ENCODE data around the gene DNAJB5.

The DNAJB5 gene

DNA sequence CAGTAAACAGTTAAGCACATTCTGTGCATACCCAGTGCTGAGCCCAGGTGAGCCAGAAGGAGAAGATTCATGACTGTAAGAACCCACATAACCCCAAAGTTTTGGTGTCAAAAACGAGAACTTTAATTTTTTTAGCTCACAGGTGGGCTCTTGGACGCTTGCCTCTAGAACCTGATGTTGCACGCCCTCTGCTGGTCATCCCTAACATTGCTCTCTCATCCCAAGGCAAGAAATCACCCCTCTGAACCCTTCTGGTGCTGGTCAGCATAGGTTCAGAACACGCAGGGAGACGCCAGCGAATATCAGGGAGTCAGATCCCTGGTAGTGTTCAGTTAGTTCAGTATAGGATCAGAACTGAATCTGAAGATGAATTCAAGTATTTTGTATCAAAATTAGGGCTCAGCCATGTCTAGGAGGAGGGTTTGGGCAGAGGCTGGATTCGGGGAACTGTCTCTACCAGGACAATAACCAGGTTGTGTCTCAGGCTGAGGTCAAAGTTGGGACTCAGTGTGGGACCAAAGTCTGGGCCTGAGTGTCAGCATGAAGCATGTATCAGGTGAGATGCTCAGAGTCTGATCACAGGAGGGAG, 4.1 kb upstream of the DNAJB5 start:
- peak; percentile 81 for DNase-seq

DNA sequence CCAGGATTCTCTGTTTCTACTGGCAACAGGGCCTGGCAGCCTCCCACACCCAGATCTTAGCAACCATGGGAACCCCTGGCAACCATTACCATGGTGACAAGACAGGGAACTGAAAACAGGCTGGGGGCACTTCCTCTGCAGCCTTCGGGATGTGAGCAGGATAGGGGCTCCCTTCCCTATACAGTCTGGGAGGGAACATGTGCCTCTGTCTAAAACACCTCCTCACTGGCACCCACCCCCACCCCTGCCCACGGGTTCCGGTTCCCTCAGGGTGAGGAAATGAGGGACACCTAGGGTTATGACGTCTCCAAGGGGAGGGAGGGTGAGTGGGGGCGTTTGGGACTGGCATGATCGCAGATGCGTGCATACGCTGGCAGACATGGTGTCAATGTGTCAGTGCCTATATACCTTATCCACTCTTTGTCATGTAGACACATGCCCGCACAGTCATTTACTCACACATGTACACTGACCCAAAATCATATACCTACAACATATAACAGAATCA, 3.0 kb upstream of the DNAJB5 start:
- DNase-seq, result peak; percentile 69

DNA sequence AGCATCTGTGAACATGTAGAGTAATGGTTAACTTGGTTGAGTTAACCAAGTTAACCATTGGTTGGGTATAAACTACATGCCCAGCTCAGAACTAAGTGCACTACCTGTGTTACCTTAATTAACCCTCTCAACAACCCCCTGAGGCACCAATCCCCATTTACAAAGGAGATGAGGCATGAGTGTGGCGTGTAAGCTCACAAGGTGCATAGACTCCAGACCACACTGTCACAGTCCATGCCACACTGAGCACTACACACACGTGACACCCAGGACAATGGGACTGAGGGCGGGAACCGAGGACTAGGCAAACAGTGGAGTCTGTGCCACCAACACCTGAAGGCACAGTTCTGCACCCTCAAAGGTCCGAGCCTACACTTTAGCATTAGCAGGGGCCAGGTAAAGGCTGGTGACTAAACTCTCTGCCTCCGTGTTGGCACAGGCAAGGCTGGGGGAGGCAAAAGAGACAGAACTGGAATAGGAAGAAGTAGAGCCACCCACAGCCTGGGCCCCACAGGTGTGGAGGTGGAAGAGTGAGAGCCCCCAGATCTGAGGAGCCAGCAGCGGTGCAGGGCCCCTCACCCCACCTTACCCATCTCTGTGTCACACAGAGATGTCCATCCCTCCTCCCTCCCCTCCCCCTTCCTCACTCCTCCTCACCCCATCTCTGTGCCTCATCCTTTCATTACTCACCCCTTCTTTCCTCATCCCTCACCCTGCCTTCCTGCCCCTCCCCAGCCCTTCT, 2.2 kb upstream of the DNAJB5 start:
- no peak for DNase-seq

DNA sequence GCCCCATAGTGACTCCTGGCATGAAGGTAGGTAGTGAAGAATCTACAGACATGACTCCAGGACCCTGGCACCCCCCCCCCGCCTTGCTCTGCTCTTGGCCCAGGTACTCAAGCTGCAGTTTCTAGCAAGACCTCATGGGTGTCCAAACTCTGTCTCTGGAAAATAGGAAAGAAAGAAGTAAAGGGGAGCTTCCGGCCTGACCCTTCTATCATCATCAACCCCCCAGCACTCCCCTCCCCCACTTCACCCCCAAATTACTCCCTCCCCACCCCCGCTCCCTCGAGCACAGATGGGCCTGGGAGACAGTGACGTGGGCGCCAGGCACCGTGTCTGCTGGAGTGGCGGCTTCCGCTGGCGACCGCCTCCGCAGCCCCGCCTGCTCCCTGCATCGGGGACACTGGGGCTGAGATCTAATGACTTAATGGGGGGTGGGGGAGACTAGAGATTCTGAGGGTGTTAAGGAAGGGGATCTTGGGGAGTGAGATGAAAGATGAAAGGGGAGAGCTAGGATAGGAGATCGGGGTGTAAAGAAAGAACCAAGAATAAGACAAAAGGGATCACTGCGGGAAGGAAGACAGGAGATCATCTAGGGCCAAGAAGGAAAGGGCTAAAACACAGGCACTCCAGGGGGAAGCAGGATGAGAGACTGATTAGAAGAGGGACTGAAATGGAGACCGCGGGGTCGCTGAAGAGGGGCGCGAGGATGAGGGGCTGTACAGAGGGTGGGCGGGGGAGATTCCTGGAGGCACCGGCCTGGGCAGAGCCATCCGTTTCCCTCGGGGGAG, 1.1 kb upstream of the DNAJB5 start:
- peak; percentile 22 for DNase-seq

DNA sequence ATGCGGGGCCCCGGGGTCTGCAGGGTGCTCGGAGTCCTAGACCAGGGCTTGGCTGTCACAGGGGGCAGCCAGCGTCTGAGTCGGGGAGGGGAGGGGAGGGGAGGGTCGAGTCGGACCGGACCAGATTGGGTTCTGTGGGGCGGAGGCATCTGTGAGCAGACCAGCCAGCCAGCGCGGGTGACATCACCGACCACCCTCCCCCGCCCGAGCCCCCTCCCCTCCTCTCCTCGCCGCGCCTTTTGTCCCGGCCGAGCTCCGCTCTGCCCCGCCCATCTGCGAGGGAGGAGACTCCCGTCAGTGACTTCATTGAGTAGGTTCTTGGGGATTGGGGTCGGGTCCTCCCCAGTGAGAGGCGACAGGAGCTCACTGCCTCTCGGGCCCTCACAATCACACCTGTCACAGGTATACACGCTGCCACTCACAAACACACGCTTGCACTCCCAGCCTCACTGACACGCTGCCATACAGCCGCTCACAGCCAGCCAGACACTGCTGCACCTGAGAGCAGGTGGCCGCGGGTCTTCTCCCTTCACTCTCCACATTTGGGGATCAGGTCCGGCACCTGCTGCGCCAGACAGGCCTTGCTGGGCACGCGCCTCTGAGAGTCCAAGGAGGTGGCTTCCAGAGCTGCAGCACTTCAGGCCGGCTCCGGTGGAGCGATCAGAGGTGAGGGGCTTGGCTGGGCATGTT, 546 bp downstream of the DNAJB5 start:
- peak; percentile 71 for DNase-seq

DNA sequence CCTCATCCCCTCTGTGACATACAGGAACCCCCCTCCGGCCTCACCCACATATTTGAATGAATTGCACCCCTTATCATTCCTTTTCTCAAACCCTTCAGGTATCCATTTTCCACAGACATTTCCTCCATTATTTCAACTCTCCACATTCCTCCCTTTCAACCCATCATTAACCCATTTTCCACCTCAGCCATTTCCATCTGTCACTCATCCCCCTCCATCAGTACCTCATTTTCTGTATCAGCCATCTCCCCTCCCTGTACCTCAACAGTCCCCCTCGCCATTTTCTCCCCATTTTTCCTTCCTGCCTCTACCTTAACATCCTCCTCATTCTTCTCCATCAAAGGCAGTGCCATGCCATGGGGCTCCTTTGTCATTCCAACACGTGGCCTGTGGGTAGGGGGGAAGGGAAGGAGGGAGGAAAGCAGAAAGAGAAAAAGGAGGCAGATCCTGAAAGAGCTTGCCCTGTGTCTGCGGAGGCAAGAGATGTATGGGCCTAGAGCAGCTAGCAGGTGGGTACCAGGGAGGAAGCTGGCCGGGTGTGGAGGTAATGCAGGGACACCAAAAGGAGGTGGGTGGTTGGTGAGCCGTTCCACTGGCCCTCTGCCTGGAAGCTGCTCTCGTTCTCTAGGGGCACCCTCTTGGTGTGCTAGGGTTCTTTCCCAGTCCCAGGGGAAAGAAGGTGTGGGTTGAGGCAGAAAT, 1.5 kb downstream of the DNAJB5 start:
- DNase-seq, result no peak

DNA sequence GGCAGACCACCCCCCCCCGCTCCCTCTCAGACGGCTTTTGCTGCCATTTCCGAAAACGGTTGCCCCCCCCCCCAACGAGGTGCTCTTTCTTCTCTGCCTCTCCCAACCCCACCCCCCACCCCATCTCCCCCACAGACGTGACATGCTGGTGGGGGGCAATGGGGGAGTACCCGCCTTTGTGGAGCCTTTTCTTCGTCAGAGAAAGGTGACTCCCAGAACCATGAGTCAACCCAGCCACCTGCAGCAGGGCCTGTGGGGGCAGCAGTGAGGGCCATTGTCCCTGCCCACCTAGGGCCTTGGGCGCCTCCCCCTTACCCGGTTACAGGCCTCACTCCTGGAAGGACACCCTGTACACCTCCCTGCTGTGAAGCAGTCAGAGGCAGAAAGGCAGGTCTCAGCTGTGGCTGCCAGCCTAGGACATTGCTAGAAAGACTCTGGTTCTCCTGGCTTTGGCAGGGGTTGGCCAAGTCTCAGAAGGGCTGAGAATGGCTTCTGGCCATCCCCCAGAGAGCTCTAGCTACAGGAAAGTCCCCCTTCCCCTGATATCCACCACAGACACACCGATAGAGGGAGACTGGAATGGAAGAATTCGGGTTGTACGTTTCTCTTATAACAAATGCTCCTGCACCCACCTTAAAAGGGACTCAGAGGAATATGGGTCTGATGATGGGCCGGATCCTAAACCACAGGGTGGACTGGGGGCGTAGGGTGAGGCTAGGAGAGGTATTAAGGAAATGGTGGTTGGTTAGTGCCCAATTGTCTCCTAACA, 2.2 kb downstream of the DNAJB5 start:
- no peak for DNase-seq

DNA sequence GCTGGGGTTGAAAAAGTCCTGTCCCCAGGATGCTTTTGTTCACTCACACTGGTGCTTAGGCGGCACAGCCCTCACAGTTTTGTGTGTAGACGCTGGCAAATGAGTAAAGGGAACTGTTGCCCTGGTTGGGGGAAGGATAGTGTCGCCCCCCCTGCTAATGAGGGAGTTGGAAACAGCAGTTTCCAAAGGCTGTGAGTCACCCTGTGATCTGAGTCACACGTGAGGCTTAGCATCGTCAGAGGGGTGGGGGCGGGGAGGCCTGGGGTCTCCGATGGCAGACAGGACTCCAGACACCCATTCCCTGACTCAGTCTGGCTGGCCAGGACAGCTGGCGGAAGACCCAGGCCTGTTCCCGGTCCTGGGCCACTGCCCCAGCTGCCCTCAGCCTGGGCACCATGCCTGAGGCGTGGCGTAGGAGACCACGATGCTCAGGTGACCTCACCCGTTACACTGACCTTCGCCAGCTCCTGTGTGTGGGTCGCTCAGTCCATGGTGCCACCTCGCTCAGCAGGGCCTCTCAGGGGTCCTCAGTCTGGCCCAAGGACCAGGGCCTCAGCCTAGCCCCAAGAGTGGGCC, 2.9 kb downstream of the DNAJB5 start:
- DNase-seq, result no peak

DNA sequence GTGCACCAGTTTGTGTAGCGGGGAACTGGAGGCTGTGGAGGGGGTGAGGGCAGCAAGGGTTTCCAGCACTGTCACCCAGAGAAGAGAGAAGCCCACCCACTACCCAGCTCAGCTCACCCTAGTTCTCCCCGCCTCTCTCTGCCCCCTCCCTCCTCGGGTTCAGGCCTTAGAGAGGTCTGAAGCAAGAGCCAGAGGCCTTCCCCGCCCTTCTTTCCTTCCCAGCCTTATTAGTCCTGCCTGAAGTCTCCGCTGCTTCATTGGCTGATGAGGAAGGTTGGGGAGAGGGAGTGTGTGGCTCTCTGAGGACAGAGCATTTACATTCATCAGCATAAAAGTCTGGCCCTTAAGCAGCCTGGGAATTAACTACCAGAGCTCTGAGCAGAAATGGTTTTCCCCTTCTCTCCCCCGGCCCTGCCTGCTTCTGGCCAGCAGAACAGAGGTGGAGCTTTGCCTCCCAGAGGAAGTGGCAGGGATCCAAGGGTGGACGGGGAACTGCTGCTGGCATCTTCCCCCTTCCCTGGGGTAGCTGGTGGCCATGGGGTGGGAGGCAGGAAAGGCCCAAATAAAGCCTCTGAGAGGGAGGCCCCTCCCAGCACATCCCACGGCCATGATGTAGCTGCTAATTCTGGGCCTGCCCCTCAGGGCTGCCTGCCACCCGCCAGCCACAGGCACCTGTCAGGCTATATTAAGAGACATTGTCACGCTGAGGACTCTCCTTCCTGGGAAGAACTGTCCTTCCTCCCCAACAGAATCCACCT, 4.1 kb downstream of the DNAJB5 start:
- DNase-seq, result peak; percentile 40

DNA sequence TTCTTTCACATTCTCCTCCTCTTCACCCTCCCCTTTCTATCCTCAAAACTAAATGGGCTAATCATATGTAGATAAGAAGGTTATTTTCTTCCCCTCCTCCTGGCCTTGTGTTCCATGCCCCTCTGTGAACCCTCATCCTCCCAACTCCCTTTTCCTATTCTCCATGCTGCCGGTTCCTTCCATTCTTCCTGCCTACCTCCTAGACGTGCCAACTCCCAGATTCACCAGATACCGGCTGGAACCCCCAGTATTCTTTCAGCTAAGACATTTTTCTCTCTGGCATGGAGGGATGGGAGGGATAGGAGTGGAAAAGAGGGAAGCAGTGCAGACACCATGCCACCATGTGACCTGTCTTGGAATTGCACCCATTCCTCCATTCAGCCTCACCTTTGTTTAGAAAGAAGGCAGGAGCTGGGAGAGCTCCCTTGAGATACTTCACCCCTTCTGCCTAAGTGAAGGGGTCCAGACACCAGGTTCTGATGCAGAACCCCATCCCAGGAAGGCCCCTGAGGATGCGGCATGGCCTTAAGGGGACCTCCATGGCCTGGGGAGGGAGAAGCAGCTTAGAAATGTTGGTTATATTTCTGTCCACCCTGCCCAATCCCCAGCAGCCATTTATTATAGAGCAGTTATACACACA, 4.8 kb downstream of the DNAJB5 start:
- DNase-seq, result peak; percentile 81

DNA sequence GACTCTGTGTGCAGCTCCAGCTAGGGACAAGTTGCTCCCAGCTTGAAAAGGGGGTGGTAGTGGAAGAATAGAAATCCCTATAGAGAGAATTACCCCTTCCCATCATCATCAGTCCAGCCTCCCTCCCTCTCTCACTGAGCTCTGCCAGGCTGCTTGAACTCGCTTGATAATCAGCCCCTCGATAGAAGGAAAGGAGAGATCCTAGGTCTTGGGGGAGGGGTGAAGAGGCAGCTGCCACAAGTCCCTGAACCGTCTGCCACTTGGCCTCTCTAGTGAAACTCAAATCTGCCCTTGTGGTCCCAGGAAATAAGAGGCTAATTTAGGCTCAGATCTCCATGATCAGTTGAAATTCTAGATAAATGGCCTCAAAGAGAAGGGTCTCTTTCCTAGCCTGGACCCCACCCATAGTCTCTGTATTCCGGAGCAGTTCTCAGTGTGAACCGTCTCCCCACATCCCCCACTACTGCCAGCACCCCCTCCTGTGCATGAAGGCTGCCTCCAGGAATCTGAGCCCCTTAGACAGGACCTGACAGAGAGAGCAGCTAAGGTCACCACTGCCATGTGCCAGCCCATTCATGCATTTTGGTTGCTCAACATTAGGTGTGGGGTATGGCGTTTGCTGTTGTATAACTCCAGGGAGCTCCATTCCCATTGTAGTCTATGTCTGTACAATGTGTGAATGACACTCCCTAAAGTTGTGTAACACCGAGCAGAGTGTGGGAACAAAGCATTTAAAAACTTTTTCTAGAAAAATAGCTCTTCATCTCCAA, 5.5 kb downstream of the DNAJB5 start:
- no peak for DNase-seq

DNA sequence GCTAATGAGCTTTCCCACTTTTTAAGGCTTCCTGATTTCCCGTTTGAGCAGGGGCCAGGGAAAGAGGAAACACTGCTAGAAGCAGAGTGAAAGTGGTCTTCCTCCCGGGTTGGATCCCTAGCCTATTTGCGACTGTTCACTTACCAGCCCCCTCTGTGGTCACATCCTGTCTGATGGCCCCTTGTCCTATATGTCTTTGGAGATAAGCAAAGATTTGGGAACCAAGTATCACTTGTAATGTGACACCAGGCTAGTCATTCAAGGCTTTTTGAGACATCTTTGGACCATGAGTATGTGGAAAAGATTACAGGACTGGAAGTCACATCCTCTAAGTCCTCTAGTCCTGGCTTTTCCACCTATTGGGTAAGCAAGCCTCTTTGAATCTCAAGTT, 6.1 kb downstream of the DNAJB5 start:
- DNase-seq, result no peak

DNA sequence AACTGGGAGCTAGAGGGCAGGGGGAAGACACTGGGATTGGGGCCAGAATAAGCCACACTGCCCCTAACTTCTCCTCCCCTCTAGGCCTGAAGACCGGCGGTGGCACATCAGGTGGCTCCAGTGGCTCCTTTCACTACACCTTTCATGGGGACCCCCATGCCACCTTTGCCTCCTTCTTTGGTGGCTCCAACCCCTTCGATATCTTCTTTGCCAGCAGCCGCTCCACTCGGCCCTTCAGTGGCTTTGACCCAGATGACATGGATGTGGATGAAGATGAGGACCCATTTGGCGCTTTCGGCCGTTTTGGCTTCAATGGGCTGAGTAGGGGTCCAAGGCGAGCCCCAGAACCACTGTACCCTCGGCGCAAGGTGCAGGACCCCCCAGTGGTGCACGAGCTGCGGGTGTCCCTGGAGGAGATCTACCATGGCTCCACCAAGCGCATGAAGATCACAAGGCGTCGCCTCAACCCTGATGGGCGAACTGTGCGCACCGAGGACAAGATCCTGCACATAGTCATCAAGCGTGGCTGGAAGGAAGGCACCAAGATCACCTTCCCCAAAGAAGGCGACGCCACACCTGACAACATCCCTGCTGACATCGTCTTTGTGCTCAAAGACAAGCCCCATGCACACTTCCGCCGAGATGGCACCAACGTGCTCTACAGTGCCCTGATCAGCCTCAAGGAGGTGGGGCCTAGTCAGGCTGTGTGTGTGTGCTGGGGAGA, 6.8 kb downstream of the DNAJB5 start:
- DNase-seq, result no peak

DNA sequence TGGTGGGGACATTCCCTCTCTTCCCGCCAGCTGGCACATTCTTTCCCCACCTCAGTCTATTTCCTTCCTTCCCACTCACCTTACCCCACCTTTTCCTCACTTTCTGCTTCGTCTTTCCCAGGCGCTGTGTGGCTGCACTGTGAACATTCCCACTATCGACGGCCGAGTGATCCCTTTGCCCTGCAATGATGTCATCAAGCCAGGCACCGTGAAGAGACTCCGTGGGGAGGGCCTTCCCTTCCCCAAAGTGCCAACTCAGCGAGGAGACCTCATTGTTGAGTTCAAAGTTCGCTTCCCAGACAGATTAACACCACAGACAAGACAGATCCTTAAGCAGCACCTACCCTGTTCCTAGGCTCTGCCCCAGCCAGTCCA, 7.3 kb downstream of the DNAJB5 start:
- DNase-seq, result no peak

DNA sequence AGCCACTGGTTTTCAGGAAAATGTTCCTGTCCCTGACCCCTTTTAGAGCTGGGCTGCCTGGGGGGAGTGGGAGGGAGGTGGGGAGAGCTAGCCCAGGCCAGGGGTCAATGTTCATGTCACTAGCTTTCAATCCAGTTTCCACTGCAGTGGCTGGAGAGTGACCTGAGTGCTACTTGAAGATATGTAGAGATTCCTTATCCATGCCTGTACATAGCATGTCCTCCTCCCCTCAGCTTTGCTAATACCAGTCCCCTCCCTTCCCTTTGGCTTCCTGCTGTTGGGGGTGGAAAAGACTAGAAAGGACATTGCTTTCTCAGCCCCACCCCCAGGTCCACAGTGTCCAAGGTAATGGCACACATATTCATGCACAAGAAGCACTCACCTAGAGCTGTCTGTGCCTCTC, 7.8 kb downstream of the DNAJB5 start:
- DNase-seq, result no peak

DNA sequence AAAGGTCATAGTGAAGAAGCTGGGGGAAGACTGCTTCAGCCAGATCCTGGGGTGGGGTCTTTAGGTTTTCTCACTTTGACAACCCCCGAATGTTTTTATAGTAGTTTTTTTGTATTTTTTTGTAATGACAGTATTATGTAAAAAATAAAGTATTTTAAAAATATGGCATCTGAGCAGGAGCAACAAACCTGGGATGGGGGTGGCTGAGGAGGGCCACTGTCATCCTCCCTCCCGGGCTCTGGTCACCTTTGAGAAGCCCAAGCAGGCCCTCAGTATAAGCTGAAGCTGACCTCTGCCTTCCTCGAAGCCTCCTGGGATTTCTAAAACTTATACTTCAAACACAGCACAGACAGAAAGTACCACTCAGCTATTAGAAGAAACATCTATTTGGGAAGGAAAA, 8.7 kb downstream of the DNAJB5 start:
- no peak for DNase-seq

DNA sequence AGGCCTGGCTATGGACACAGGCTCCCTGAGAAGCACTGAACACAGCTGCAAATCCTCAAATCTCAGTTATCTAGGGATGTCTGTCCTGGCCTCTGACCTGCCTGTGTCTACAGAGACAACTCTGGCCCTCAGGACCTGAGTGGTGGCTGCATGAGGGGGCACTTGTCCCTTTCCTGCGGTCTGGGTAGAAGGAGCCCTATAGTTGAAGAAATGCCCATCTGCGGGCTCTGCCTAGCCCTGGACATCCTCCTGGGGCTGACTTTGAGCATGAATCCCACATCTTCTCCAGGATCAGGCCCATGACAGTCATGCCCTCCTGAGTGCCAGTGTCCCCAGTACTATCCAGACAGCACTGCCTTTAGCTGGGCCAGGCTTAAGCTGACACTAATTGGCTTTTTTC, 10.0 kb downstream of the DNAJB5 start:
- no peak for DNase-seq

DNA sequence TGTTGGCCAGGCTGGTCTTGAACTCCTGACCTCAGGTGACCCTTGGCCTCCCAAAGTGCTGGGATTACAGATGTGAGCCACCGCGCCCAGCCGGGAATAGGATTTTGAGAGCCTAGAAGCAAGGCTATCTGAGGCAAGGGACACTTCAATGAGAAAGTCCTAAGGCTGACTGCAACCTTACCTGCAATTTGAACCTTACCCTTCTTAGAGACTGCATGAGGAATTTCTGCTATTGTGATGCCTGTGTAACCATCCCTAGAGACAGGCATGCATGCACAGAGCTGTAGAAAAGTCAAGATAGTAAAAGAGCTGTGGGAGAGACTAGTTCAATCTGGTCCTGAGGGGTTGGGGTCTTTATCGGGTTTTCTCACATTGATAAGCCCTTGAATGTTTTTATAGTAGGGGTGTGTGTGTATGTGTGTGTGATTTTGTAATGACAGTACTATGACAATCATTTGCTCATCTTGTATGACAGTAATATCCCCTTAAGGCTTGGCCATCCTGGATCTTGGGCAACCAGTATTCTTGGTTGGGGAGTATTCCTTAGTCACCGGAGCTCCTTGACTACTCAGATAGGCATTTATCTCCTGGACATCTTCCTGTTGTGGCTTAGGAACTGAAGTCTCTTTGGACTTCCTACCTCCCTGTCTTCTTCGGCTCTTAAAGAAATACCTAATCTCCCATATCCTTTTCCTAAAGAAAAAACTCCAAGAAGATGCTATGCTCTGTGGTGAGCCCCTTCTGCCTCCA, 11.2 kb downstream of the DNAJB5 start:
- DNase-seq, result no peak

Data from retina (tissue), 1 donor.